NB4 (cell line): Measurements from ENCODE around the gene PATE1.

Experiments
- CTCF ChIP-seq: IDR thresholded peaks from one replicate; pipeline ENCODE4 v1.5.1; 2012; ENCODE audit warnings: low read depth, low read length
- MAX ChIP-seq: IDR thresholded peaks from 2 replicates; pipeline ENCODE4 v1.6.1; 2011; ENCODE audit warnings: low read depth, low read length

- TF ChIP-seq CTCF, result peak; percentile 18
- TF ChIP-seq MAX, result no peak
Observed at GRCh38 chr11:125724125-125724524, 22.0 kb upstream of the PATE1 start.
